HepG2 (cell line): ENCODE data around the gene ZMYND12. TPM values are rescaled to one million over a fixed set of nuclear protein-coding genes. Genes with fewer than 3 reads are reported as not detected.
A peak's percentile ranks its signal among the peaks of the same experiment; 100 is the strongest.

Experiments used
- ATAC-seq: fragments of 200-7000 bp; cut with Tn5 transposase; 3 replicates; pipeline ENCODE4 v1.9.1; 2020; ENCODE audit warnings: mild to moderate bottlenecking, moderate library complexity
- BruUV-seq: library from RNA; stranded (reverse); fragments of 400-500 nt; replicated peaks from 2 replicates; lab custom pipeline; 2021; lab: Mats Ljungman, UMichigan
- CTCF ChIA-PET: fragments of 300-600 bp; formaldehyde crosslinking; extraction: SDS; loops from one replicate; lab custom pipeline; 2021; ENCODE audit warnings: low total read pairs, inconsistent platforms, low intra/inter-chr PET ratio; lab: Yijun Ruan, JAX
- POLR2A ChIA-PET: fragments of 350-600 bp; sonication (Branson Sonifier 250); formaldehyde crosslinking; loops from one replicate; lab custom pipeline; 2020; ENCODE audit warnings: antibody characterized with exemption, inconsistent platforms; lab: Yijun Ruan, JAX
- DNase-seq: peaks from one replicate; pipeline ENCODE4 v3.0.0-alpha.2; 2015; ENCODE audit warnings: low spot score
- FAIRE-seq: peaks from 3 replicates; lab custom pipeline; 2011; peaks lifted over from hg19 to GRCh38; lab: Jason Lieb, UNC
- H2AFZ ChIP-seq: one replicate; pipeline ENCODE4 v1.6.1; 2011; ENCODE audit warnings: low read length, inconsistent platforms
- H3K27ac ChIP-seq: fragments of 300-600 bp; 3 replicates; pipeline ENCODE4 v1.8.0; 2011; ENCODE audit warnings: mixed run types, mild to moderate bottlenecking, mixed read lengths, low read length, inconsistent platforms; ENCODE audit not compliant: insufficient read depth; ENCODE audit errors: extremely low read length
- H3K27me3 ChIP-seq, 2 experiments: fragments of 200-600 bp in 1 of 2; 2 replicates in 1 of 2; 3 replicates in 1 of 2; pipeline versions ENCODE4 v1.6.0 to v1.8.0; 2011; ENCODE audit warnings: low read length in 2 of 2, mild to moderate bottlenecking in 2 of 2, moderate library complexity in 2 of 2, inconsistent platforms in 1 of 2; ENCODE audit not compliant: insufficient read depth in 2 of 2, control insufficient read depth in 1 of 2
- H3K36me3 ChIP-seq, 2 experiments: fragments of 200-600 bp in 1 of 2; replicated peaks in 1 of 2; 2 replicates in 1 of 2; 3 replicates in 1 of 2; pipeline versions ENCODE4 v1.5.1 to v1.8.0; 2011; ENCODE audit warnings: low read length in 2 of 2, inconsistent platforms in 1 of 2; ENCODE audit not compliant: insufficient read depth in 2 of 2, control insufficient read depth in 1 of 2
- H3K4me1 ChIP-seq: 2 replicates; pipeline ENCODE4 v1.5.1; 2012; ENCODE audit warnings: low read length, inconsistent platforms; ENCODE audit not compliant: insufficient read depth
- H3K4me2 ChIP-seq: 2 replicates; pipeline ENCODE4 v1.6.0; 2011; ENCODE audit warnings: low read depth, low read length, inconsistent platforms
- H3K4me3 ChIP-seq, 3 experiments: fragments of 200-600 bp in 1 of 3; sonication (generic), shearing (Covaris generic) in 1 of 3; replicated peaks in 1 of 3; 2 replicates each; pipeline ENCODE4 v1.5.1; 2011 to 2016; ENCODE audit warnings: low read length in 3 of 3, inconsistent platforms in 2 of 3, low read depth in 2 of 3, mild to moderate bottlenecking in 2 of 3, control low read depth in 1 of 3, mixed read lengths in 1 of 3; ENCODE audit not compliant: insufficient read depth in 1 of 3
- H3K79me2 ChIP-seq: one replicate; pipeline ENCODE4 v1.6.1; 2011; ENCODE audit warnings: low read length, inconsistent platforms; ENCODE audit not compliant: insufficient read depth
- H3K9ac ChIP-seq: 2 replicates; pipeline ENCODE4 v1.6.0; 2011; ENCODE audit warnings: mild to moderate bottlenecking, low read depth, low read length, inconsistent platforms; ENCODE audit not compliant: insufficient read depth
- H3K9me3 ChIP-seq: 2 replicates; pipeline ENCODE4 v1.5.1; 2012; ENCODE audit warnings: mild to moderate bottlenecking, low read length
- H4K20me1 ChIP-seq: 2 replicates; pipeline ENCODE4 v1.6.0; 2011; ENCODE audit warnings: inconsistent platforms, mild to moderate bottlenecking, low read length, moderate library complexity; ENCODE audit not compliant: insufficient read depth
- ARNT ChIP-seq: fragments of 450-650 bp; IDR thresholded peaks from 2 replicates; pipeline ENCODE4 v1.6.1; 2017
- CEBPB ChIP-seq: IDR thresholded peaks from 2 replicates; pipeline ENCODE4 v1.6.1; 2011; ENCODE audit warnings: low read depth, low read length, improper control_type of control experiment, borderline replicate concordance
- GLI4 ChIP-seq: sonication (generic); formaldehyde crosslinking; IDR thresholded peaks from 2 replicates; pipeline ENCODE4 v1.5.1; 2020; ENCODE audit warnings: missing genetic modification reagents, mild to moderate bottlenecking, moderate library complexity, borderline replicate concordance
- HNF4G ChIP-seq, 2 experiments: sonication (generic) in 1 of 2; formaldehyde crosslinking in 1 of 2; IDR thresholded peaks; 2 replicates each; pipeline versions ENCODE4 v1.4.0 to v1.6.1; 2011 to 2020; ENCODE audit warnings: borderline replicate concordance in 2 of 2, low read depth in 2 of 2, mild to moderate bottlenecking in 2 of 2, low read length in 1 of 2, missing genetic modification reagents in 1 of 2, moderate library complexity in 1 of 2
- MZF1 ChIP-seq: sonication (generic); formaldehyde crosslinking; IDR thresholded peaks from 2 replicates; pipeline ENCODE4 v1.8.1; 2023; ENCODE audit warnings: mild to moderate bottlenecking, missing genetic modification reagents, borderline replicate concordance
- SETDB1 ChIP-seq: sonication (generic); formaldehyde crosslinking; IDR thresholded peaks from 2 replicates; pipeline ENCODE4 v1.5.1; 2020; ENCODE audit warnings: missing genetic modification reagents, mild to moderate bottlenecking, borderline replicate concordance
- SMAD3 ChIP-seq: sonication (generic); formaldehyde crosslinking; IDR thresholded peaks from 2 replicates; pipeline ENCODE4 v1.4.0; 2020; ENCODE audit warnings: missing genetic modification reagents
- STAT5B ChIP-seq: sonication (generic); formaldehyde crosslinking; IDR thresholded peaks from 2 replicates; pipeline ENCODE4 v1.4.0; 2020; ENCODE audit warnings: missing genetic modification reagents
- ZNF556 ChIP-seq: sonication (generic); formaldehyde crosslinking; IDR thresholded peaks from 2 replicates; pipeline ENCODE4 v1.4.0; 2020; ENCODE audit warnings: mild to moderate bottlenecking, missing genetic modification reagents, borderline replicate concordance
- ZNF558 ChIP-seq: sonication (generic); formaldehyde crosslinking; IDR thresholded peaks from 2 replicates; pipeline ENCODE4 v1.9.0; 2022; ENCODE audit warnings: mild to moderate bottlenecking, missing genetic modification reagents, borderline replicate concordance
- ZNF567 ChIP-seq: sonication (generic); formaldehyde crosslinking; IDR thresholded peaks from 2 replicates; pipeline ENCODE4 v1.8.1; 2023; ENCODE audit warnings: mild to moderate bottlenecking, missing genetic modification reagents, borderline replicate concordance
- ZNF761 ChIP-seq: sonication (generic); formaldehyde crosslinking; conservative IDR thresholded peaks from 2 replicates; pipeline ENCODE4 v1.4.0; 2020; ENCODE audit warnings: mild to moderate bottlenecking, missing genetic modification reagents
- WGBS: methylation state at CpG from one replicate; pipeline ENCODE4 v1.1.6; 2017; ENCODE audit warnings: low lambda C conversion rate; 5-methylcytosine and 5-hydroxymethylcytosine counted together
- in situ Hi-C: cut with HindIII; loops from 2 replicates; pipeline ENCODE4 v1.10.0; 2017; ENCODE audit warnings: low pct_unique_long_range_greater_than_20kb; ENCODE audit not compliant: extremely low pct_ligation_motif_present
- intact Hi-C: fragments of 100-400 bp; cut with micrococcal nuclease; formaldehyde crosslinking; loops from one replicate; pipeline ENCODE4 v1.10.0; 2022; ENCODE audit not compliant: unreplicated experiment
- polyA plus RNA-seq, 8 experiments: library from polyadenylated mRNA; depleted of rRNA in 3 of 8; stranded (reverse) in 7 of 8; unstranded in 1 of 8; fragments of >200 nt; fragmentation: Illumina TruSeq in 4 of 8; extraction: Trizol in 4 of 8; gene quantifications; 2 replicates each; pipeline versions ENCODE4 v1.2.1 to v1.2.3, GENCODE V29; 2011 to 2016; ENCODE audit warnings: low read depth in 4 of 8, missing spikeins in 1 of 8, mixed read lengths in 1 of 8; ENCODE audit not compliant: insufficient read depth in 1 of 8
- total RNA-seq, 5 experiments: library from RNA; depleted of rRNA; stranded (reverse); fragments of >200 nt; fragmentation: Illumina TruSeq; extraction: Trizol; gene quantifications; 2 replicates each; pipeline ENCODE4 v1.2.3, GENCODE V29; 2016; ENCODE audit warnings: low read depth in 1 of 5
- TF ChIP-seq, protein P1 (sequence below), 2 experiments: sonication (generic) in 1 of 2; formaldehyde crosslinking in 1 of 2; IDR thresholded peaks; 2 replicates each; pipeline versions ENCODE4 v1.4.0 to v1.6.1; 2018 to 2020; ENCODE audit warnings: missing genetic modification reagents in 2 of 2, borderline replicate concordance in 1 of 2, low read depth in 1 of 2, mild to moderate bottlenecking in 1 of 2, missing biosample characterization in 1 of 2
- TF ChIP-seq, protein P2 (sequence below): sonication (generic); formaldehyde crosslinking; IDR thresholded peaks from 2 replicates; pipeline ENCODE4 v1.4.0; 2020; ENCODE audit warnings: missing genetic modification reagents

The ZMYND12 gene
- total and polyA plus RNA-seq, 2 of the 13 experiments (the other 11 are each of a cell fraction or from before 2014, with no cell fraction given), result 0.13 to 0.71 TPM

GRCh38 chr1:42469727-42470126 is 13.9 kb upstream of the ZMYND12 start:
- POLR2A ChIA-PET, result no interaction called here
- H3K4me3 ChIP-seq, result no peak overlapping the region
- intact Hi-C loops (no loop called here), in situ Hi-C loops (no loop called here)
- peaks cover 17% of the 10 kb centered on the region for H3K4me1 ChIP-seq
- DNase-seq (no peak), ATAC-seq (no peak), FAIRE-seq (no peak)
- WGBS, result 58% methylated on average over 2 of the region's 2 CpGs
- TF ChIP-seq SETDB1 (CRISPR knock-in tag), result no peak
- no peak for TF ChIP-seq ZNF761
- no peak for TF ChIP-seq STAT5B (CRISPR knock-in tag)
- TF ChIP-seq ZNF558 (CRISPR knock-in tag), result no peak
- TF ChIP-seq ARNT, result no peak
- no peak for TF ChIP-seq MZF1 (CRISPR knock-in tag)
- TF ChIP-seq GLI4, result no peak
- no peaks in the 10 kb centered on the region for H4K20me1 ChIP-seq
- no peak overlapping the region for H2AFZ ChIP-seq
- no peak overlapping the region for H3K27ac ChIP-seq
- no peaks in the 10 kb centered on the region for H3K27me3 ChIP-seq
- H3K4me2 ChIP-seq, result no peak overlapping the region
- no peaks in the 10 kb centered on the region for H3K9me3 ChIP-seq
- no peaks in the 10 kb centered on the region for H3K79me2 ChIP-seq
- H3K9ac ChIP-seq, result no peak overlapping the region
- CTCF ChIA-PET, result no interaction called here
- H3K36me3 ChIP-seq, result no peaks in the 10 kb centered on the region
- BruUV-seq, result no TSS peak

GRCh38 chr1:42466030-42466429 is 10.2 kb upstream of the ZMYND12 start:
- Histone ChIP-seq H3K27ac (peak overlapping the region; percentile 27), H4K20me1 (no peaks in the 10 kb centered on the region), H3K36me3 (no peaks in the 10 kb centered on the region), H3K9ac (no peak overlapping the region), H3K4me3 (no peak overlapping the region), H3K27me3 (no peaks in the 10 kb centered on the region), H2AFZ (no peak overlapping the region), H3K79me2 (no peaks in the 10 kb centered on the region), H3K4me1 (peaks cover 39% of the 10 kb centered on the region), H3K9me3 (no peaks in the 10 kb centered on the region), H3K4me2 (peak overlapping the region; percentile 16)
- WGBS, result 2% methylated on average over 2 of the region's 2 CpGs
- CTCF ChIA-PET, result no interaction called here
- peak; percentile 64 for FAIRE-seq
- intact Hi-C loops, result no loop called here
- in situ Hi-C loops, result no loop called here
- peak; percentile 46 for ATAC-seq
- no TSS peak for BruUV-seq
- peak; percentile 58 for DNase-seq
- POLR2A ChIA-PET, result interaction anchor here (1.0 kb wide), 1 partner anchor 9 kb away, joined by 8 read pairs; the partner anchor contains the start of gene PPCS
- TF ChIP-seq, protein P1, sequence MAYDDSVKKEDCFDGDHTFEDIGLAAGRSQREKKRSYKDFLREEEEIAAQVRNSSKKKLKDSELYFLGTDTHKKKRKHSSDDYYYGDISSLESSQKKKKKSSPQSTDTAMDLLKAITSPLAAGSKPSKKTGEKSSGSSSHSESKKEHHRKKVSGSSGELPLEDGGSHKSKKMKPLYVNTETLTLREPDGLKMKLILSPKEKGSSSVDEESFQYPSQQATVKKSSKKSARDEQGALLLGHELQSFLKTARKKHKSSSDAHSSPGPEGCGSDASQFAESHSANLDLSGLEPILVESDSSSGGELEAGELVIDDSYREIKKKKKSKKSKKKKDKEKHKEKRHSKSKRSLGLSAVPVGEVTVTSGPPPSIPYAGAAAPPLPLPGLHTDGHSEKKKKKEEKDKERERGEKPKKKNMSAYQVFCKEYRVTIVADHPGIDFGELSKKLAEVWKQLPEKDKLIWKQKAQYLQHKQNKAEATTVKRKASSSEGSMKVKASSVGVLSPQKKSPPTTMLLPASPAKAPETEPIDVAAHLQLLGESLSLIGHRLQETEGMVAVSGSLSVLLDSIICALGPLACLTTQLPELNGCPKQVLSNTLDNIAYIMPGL (CRISPR knock-in tag; IDR thresholded peaks at IDR 0.05; ENCODE audit: borderline replicate concordance in 1 of 2, low read depth in 1 of 2), result no peak
- TF ChIP-seq, protein P2, sequence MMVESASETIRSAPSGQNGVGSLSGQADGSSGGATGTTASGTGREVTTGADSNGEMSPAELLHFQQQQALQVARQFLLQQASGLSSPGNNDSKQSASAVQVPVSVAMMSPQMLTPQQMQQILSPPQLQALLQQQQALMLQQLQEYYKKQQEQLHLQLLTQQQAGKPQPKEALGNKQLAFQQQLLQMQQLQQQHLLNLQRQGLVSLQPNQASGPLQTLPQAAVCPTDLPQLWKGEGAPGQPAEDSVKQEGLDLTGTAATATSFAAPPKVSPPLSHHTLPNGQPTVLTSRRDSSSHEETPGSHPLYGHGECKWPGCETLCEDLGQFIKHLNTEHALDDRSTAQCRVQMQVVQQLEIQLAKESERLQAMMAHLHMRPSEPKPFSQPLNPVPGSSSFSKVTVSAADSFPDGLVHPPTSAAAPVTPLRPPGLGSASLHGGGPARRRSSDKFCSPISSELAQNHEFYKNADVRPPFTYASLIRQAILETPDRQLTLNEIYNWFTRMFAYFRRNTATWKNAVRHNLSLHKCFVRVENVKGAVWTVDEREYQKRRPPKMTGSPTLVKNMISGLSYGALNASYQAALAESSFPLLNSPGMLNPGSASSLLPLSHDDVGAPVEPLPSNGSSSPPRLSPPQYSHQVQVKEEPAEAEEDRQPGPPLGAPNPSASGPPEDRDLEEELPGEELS (CRISPR knock-in tag), result no peak
- TF ChIP-seq ZNF567 (no peak), HNF4G (IDR thresholded peaks at IDR 0.05; ENCODE audit: borderline replicate concordance, low read depth, low read length) (peak; percentile 84), HNF4G (CRISPR knock-in tag; IDR thresholded peaks at IDR 0.05; ENCODE audit: borderline replicate concordance, low read depth) (no peak), CEBPB (peak; percentile 75; the same call in 1 of the 2 replicates), ZNF556 (CRISPR knock-in tag) (no peak), SMAD3 (CRISPR knock-in tag) (no peak)
